NCI-H146 (cell line): ENCODE measurements around the gene BTBD19.
"Not testable (repeated sequence)": the region's sequence is repeated elsewhere in the genome, so short reads cannot be mapped to it uniquely, and the experiment has no call there.

Source experiments
- DNase-seq: peaks from one replicate; lab custom pipeline; 2025; lab: John Stamatoyannopoulos, UW

Gene BTBD19, protein sequence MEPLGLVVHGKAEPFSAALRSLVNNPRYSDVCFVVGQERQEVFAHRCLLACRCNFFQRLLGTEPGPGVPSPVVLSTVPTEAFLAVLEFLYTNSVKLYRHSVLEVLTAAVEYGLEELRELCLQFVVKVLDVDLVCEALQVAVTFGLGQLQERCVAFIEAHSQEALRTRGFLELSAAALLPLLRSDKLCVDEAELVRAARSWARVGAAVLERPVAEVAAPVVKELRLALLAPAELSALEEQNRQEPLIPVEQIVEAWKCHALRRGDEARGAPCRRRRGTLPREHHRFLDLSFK

DNA sequence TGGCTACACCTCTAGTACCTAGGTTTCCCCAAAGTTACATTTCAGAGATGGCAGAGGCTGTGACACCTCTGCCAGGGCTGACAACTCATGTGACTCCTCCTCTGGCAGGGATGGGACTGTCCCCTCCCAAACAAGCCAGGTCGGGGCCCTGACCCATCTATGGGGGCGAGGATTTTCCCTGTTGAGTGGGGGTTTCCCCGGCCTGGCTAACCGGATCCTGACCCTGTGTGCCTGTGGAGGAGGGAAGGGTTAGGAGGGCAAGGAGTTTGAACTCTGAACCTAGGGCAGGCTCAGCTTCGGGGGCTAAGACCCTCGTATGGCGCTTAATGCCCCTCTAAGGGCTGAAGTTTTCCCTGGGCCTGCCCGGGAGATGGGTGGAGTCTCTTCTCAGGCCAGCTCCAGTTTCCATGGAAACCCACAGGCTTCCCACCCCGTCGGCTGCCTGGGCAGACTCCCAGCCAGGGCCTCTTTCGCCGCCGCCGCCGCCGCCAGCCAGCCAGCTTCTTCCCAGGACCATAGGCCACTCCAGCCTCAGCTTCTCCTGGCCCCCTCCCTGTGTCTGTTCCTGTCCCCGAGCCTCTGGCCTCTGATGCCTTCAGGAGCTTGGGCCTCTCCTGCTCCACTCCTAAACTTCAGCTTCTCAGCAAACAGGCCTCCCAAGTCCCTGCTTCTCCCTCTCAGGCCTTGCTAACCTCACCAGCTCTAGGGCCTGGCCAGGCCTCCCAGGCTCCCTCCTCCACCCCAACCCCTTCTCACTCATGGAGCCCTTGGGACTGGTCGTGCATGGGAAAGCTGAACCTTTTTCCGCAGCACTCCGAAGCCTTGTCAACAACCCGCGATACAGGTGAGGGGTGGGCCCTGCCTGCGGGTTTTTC is at the start of gene BTBD19:
Gene BTBD19, plus strand, starts transcription at position 461 of the 875 bp plus-strand sequence. Its CDS starts 298 bp downstream, at position 759.
- no peak for DNase-seq

DNA sequence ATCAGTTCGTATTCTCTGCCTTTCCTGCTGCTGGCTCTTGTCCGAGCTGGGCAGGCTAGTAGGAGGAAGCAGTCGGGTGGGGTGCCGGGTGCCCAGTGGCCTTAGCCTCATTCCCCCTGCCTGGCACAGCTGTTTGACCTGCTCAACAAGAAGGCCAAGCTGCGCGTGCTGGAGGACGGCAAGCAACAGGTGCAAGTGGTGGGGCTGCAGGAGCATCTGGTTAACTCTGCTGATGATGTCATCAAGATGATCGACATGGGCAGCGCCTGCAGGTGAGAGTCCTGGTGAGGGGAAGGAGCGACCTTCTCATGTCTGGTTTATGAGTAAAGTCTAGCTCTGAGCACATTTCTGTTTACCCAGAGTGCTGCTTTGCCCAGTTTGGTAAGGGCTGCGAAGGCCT is 49.2 kb upstream of the BTBD19 start:
- DNase-seq, result no peak

DNA sequence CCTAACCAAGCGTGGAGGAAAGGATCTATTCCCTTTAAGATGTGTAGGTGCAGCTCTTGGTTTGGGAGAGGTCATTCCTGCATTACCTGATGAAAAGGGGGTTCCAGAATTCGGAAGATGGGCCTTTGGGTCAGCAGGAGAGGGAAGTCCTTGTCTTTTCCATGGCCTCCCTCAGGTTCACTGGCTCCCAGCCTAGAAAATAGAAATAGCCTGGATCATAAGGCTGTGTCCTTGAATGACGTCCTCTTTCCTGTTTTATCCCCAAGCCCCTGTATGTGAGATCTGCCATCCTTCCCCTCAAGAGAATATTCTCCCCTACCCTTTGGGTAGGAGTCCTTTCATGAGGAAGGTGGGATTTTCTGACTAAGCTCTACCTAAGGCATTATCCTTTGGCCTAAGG is 47.4 kb upstream of the BTBD19 start:
- DNase-seq, result no peak

DNA sequence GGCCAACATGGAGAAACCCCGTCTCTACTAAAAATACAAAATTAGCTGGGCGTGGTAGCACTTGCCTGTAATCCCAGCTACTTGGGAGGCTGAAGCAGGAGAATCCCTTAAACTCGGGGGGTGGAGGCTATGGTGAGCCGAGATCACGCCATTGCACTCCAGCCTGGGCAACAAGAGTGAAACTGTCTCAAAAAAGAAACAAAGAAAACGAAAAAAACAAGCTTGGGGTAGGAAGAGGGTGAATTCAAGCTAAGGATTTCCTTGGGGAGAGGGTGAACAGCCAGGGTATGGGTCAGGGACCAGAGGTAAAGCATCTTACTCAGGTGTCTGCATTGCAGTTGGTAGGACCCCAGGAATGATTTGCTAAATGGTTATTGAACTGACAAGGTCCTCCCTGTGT is 41.9 kb upstream of the BTBD19 start:
- DNase-seq, result not testable (repeated sequence)

DNA sequence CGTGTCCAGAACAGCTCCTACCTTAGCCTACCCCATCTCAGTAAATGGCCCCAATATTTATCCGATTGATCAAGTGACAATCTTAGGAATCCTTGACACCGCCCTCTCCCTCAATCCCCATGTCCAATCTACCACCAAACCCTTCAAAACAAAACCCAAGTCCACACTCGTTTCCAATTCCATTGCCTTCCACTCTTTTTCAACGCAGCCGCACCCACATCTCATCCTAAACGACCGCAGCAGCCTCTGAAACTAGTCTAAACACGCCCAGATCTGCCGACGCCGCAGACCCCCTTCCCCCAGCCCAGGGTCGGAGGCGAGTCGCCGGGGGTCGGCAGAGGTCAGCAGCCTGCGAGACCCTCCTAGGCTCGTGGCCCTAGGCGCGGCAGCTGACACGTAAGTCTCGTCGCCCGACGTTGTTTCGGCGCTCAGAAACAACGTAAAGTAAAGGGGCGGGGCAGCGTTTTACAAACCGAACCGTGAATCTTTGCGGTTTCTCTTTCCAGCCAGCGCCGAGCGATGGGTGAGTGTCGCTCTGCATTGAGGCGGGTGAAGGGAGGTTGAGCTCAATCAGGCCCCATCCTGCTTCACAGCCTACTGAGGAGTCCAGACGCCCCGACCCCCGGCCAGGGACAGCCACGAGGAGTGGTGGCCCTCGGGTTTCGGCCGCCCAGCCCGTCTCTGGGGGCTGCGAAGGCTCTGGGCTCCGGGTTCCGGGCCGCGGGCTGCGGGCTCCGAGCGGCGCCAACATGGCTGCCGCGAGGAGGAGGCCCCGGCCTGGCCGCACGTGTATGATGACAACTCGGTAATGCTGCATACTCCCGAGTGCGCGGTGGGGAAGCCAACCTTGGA is 33.0 kb upstream of the BTBD19 start, which contains the start of gene RPS8:
Gene RPS8, plus strand, starts transcription at position 463 of the 852 bp plus-strand sequence. Its CDS starts 57 bp downstream, at position 520.
- peak; percentile 87 for DNase-seq

DNA sequence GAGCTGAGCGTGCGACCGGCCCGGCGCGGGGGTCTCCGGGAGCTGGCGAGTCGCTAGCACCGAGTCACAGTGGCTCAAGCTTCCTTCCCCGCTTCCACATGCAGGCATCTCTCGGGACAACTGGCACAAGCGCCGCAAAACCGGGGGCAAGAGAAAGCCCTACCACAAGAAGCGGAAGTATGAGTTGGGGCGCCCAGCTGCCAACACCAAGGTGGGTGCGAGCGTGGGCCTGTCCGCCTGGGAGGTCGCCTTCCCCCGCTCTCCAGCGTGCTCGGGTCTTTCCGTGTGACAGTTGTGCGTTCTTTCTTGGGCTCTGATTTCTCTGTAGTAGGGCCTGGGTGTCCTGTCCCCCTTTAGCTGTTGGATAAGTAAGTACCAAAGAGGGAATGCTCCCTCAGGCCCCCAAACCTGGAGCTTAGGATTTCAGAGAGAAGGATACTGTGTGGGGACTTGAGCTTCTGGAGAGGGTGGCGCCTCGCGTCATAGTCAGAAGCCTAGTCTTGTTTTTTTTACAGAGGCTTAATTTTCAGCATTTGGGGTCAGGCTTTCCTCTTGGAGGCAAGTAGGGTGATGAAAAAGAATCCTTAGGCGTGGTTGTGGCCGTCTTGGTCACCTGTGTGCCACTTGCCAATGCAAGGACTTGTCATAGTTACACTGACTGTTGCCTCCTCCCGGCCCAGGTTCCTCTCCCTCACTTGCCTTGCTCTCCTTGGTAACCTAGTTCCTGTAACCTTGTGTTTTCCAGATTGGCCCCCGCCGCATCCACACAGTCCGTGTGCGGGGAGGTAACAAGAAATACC is 32.2 kb upstream of the BTBD19 start:
- no peak for DNase-seq

DNA sequence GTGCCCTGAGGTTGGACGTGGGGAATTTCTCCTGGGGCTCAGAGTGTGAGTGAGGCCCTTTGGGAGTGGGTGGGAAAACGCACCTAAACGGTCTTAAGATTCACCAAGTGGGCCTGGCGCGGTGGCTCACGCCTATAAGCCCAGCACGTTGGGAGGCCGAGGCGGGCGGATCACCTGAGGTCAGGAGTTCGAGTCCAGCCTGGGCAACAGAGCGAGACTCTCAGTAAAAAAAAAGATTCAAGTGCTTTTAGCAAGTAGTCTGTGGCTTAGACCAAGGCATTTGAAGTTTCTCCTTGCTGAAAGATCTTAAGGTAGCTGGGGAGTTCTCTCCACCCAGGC is 31.6 kb upstream of the BTBD19 start:
- no peak for DNase-seq

DNA sequence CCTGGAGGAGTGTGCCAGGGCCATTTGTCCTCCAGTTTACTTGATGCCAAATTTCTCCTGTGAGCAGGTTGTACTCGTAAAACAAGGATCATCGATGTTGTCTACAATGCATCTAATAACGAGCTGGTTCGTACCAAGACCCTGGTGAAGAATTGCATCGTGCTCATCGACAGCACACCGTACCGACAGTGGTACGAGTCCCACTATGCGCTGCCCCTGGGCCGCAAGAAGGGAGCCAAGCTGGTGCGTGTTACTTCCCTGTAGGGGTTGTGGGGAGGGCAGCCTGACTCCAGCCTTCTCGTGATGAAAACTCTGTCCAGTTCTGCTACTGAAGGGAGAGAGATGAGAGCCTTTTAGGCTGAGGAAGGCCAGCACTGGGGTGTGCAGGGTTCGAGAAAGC is 30.8 kb upstream of the BTBD19 start:
- no peak for DNase-seq

DNA sequence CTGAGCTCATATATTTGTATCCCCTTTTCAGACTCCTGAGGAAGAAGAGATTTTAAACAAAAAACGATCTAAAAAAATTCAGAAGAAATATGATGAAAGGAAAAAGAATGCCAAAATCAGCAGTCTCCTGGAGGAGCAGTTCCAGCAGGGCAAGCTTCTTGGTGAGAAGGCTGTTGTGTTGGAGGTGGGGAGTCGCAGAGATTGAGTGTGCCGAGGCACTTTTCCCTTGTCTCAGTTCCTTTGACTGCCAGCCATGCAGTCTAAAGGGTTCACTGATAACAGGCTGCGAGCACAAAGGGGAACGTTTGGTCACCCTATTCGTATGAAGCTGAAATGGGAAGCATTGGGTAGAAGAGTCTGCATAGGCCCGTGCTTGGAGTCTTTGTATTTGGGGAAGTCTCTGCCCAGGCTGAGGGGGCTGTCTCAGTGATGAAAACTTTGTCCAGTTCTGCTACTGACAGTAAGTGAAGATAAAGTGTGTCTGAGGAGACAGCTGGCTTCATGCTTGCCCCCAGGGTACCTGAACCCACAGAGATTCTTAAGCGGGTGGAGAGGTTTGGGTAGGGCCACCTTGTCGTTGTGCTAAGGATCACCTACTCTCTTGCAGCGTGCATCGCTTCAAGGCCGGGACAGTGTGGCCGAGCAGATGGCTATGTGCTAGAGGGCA is 30.2 kb upstream of the BTBD19 start:
- no peak for DNase-seq

DNA sequence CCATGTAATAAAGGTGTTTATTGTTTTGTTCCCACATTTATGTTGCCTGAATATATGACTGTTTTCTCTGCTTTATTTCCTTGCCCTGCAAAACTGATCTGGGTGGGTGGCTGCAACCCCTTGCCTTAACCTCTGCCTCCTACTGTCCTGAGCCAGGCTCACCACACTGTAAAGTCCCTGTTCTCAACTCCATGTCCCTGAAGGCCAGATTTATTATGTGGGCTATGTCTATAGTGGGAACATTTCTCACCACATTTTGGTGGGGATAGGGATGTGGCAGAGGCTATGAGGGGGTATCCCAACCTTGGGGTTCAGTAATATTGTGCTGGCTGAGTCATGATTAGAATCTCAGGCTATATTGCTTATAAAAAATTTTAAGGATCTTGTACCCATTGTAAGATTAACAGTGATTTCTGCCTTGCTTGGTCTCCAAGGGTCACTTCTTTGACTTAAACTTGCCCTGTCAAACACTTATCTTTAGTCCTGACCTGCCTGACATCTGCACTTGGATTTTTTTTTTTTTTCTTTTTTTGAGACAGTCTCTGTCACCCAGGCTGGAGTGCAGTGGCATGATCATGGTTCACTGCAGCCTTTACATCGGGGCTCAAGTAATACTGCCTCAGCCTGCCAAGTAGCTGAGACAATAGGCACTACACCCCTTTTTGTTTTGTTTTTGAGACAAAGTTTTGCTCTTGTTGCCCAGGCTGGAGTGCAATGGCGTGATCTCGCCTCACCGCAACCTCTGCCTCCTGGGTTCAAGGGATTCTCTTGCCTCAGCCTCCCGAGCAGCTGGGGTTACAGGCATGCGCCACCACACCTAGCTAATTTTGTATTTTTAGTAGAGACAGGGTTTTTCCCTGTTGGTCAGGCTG is 29.4 kb upstream of the BTBD19 start:
- DNase-seq, result no peak

DNA sequence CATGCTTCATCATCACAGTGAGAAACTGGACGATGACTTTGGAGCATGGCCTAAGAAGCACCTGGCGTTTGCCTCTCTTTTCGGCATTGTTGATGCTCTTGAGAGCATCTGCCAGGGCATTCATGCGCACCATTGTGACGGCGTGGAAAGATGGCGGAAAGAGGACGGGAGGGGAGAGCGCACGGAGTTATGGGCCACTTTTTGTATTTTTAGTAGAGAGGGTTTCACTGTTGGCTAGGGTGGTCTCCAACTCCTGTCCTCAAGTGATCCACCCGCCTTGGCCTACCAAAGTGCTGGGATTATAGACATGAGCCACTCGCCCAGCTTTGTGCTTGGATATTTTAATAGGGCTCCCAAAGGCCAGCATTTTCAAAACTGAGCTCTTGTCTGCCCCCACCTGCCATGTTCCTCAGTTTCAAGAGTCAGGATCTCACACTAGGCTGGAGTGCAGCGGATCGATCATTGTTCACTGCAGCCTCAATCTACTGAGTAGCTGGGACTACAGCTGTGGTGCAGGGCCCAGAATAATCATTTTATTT is 27.7 kb upstream of the BTBD19 start:
- no peak for DNase-seq

DNA sequence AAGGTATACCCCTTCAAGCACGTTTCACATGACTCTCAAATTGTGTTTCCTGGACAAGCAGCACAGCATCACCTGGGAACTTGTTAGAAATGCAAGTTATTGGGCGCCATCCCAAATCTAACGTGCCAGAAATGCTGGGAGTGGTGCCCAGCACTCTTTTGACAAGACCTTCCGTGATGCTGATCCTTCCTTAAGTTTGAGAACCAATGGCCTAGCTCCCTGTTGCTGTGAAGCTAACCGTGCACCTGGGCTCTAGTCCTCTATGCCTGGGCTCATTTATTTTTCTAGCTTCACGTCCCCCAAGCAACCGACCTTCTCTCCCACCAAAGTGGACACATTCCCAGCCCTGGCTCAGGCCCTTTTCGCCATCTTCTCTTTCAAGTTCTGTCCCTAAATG is 24.6 kb upstream of the BTBD19 start:
- no peak for DNase-seq

DNA sequence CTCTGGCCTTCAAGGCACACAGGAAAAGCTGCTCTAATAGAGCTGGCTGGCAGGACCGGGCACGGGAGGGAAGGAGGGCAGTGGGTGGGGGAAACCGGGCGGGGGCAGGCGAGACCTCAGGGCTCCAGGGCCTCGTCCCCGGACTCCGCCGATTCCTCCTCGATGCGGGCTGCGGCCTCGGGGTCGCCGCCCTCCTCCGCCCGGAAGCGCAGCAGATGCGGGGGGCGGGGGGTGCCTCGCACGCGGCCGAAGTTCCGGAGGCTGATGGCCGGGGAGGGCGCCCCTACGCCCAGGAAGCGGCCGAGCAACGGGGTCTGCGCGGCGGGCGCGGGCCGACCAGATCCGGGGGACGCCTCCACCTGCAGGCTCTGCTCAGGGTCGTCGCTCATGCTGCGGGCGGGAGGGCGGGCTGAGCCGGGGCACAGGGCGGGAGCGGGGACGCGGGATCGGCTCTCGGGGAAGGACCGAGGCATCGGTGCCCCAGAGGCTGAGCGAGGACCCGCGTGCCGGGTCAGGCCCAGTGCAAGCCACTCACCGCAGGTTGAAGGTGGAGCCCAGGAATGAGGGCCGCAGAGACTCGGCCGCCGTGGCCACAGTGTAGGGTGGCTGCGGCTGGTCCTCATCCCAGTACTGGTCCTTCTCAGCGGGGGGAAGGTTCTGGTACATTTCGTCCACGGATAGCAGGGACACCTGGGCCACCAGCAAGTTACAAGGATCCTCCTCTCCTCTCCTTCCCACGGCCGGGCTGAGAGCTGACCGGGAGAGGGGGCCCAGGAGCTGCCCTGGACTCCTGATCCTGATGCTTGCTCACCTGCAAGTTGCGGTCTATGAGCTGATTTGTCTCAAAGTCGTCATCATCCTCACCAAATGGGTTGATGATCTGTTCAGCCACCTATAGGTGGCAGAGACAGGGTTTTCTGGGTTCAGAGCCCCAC is 24.0 kb upstream of the BTBD19 start:
- peak; percentile 37 for DNase-seq

DNA sequence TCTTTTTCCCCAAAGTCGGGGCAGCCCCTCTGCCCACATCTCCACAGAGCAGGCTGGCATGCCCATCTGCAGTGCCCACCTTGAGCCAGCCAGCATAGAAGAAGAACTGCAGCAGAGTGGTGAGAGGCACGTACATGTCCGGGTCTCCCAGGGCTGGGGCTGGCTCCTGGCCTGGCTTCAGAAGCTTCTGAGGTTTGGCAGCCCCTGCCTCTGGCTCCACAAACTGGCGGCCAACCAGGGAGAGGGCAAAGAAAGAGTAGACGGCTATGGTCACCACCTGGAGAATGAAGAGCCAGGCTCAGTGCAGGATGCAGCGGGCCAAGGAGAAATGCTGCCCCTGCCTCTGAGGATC is 23.3 kb upstream of the BTBD19 start:
- DNase-seq, result no peak

DNA sequence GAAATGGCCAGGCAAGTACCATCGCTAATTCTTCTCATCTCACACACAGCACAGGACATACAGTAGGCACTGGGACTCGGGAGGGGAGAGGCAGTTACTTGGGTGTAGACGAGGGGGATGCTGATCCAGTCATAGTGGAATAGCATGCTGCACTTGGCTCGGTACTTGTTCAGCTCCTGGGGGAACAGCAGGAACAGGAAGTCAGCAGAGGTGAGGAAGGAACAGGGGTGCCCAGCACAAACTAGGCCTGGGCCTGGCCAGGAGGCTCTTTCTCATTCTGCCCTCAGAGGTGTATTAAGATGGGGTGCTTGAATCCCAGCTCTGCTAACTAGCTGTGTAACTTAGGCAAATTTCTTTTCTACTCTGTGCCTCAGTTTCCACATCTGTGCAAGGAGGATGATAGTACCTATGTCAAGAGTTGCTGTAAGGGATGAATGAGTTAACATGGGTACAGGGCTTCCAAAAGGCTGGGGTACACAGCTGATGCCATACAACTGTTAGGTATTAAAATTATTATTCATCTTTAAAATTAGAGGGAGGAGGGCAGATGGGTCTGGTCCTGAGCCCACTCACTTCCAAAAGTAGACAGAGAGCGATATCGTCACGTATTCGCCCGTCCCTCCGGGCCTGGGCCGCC is 22.7 kb upstream of the BTBD19 start:
- no peak for DNase-seq

DNA sequence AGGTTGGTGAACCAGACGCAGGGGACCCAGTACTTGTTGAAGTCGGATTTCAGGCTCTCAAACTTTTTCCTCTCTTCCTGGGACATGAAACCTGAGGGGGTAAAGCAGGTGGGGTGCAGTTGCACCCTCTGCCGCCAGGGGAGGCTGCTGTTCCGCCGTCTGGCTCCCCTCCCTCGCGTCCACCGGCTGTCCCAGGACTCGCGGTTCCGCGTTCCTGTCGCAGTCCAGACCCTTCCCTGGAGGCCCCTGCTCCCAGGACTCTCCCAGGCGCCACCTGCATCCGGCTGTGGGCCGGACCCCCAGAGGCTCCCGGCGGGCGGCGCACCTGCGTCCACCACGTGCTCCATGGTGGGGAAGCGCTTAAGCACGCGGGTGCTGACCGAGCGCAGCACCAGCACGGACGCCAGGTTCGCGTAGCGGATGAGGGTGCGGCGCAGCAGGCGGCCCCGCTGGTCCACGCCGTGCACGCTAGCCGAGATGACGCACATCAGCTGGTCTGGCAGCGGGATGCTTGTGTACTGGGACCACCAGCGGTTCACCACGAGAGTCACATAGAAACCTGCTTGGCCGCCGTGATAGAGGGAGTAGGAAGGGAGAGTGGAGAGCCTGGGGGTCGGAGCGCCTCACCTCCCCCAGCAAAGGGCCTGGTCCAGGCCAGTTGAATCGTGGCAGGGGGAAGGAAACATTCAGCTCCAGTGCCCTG is 22.0 kb upstream of the BTBD19 start:
- no peak for DNase-seq

DNA sequence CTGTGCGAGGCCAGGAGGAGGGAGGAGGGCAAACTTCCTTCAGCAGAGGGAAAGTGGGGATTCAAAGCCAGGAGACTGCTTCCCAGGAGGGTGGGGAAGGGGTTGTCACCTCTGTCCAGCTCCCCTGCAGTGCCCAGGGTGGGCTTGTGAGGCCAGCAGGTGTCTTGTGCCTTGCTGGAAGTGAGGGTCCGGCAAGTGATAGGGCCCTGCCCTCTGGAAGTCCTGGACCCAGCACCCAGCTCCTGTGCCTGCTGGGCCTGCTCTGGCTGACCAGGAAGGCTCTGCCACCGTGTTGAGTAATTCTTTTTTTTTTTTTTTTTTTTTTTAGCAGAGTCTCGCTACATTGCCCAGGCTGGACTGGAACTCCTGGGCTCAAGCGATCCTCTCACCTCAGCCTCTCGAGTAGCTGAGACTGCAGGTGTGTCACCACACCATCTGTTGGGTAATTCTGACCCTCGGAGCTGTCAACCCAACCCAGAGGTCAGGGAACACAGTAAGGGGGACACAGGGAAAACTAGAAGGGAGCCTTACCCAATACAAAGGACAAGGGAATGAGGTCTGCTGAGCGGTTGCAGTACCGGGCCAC is 21.4 kb upstream of the BTBD19 start:
- no peak for DNase-seq
